Right ventricle myocardium superior (tissue), 1 donor: ENCODE measurements around the gene TMEM225B. TPM values are rescaled to one million over a fixed set of nuclear protein-coding genes. Genes with fewer than 3 reads are reported as not detected.
A peak's percentile ranks its signal among the peaks of the same experiment; 100 is the strongest.
"Not testable (repeated sequence)": the region's sequence is repeated elsewhere in the genome, so short reads cannot be mapped to it uniquely, and the experiment has no call there.

Experiments used
- ATAC-seq: fragments of 200-7000 bp; cut with Tn5 transposase; one replicate; pipeline ENCODE4 v1.9.1; 2020; ENCODE audit warnings: mild to moderate bottlenecking; ENCODE audit not compliant: poor library complexity
- DNase-seq: peaks from one replicate; pipeline ENCODE4 v3.0.0-alpha.2; 2020
- intact Hi-C: fragments of 100-400 bp; cut with DNase I; formaldehyde crosslinking; loops from one replicate; pipeline ENCODE4 v1.11.2; 2022
- total RNA-seq: library from RNA; stranded (reverse); fragmentation: NEBNext Ultra II Directional; extraction: Animal tissue kit (Norgen Biotek cat#: 25700); gene quantifications from one replicate; pipeline ENCODE4 v1.2.1, GENCODE V29; 2021
- donor health status: DM: no; HTN: yes; CAD: no; lungs with severe emphysema.

TMEM225B gene
- total RNA-seq, 1 donor from 2014 or later, result not detected

GRCh38 chr7:99571768-99572167 lies 26.3 kb upstream of the TMEM225B start:
- intact Hi-C loops, result no loop called here
- no peak for ATAC-seq
- DNase-seq, result no peak

- ATAC-seq (no peak), DNase-seq (no peak)
- intact Hi-C loops, result no loop called here
Measured at GRCh38 chr7:99573257-99573656, 24.8 kb upstream of the TMEM225B start.

GRCh38 chr7:99576251-99576650 lies 21.8 kb upstream of the TMEM225B start:
- ATAC-seq, result no peak

DNA sequence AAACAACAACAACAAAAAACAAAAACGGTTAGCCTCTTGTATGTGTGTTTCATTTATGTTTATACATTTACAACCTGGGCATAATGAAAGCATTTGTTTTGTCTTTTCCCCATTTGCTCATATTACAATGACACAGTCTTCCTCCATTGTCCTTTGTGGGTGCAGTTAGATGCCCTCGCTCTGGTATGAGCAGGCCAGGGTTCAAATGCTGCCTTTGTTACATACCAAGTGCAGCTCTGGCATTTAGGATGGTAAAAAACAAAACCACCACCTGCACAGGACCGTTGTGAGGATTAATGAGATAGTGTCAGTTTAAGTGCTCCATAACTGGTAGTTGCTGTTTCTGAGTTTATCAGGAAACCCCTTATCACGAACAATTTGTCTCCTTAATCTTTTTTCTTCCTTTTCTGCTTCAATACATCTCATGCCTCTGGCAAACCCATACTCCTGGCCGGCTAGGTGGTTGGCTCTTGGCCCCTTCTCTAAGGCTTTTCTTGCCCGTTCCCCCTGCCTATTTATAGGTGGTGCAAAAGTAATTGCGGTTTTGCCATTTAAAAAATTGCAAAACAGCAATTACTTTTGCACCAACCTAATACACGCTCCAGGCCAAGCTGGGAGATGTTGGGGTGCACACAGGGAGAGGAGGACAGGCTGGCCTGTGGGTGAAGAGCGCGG lies 18.6 kb upstream of the TMEM225B start:
- intact Hi-C loops, result no loop called here
- DNase-seq (no peak), ATAC-seq (no peak)

More at GRCh38 chr7:99576251-99576650, 21.8 kb upstream of the TMEM225B start:
- intact Hi-C loops, result no loop called here
- DNase-seq, result no peak

DNA sequence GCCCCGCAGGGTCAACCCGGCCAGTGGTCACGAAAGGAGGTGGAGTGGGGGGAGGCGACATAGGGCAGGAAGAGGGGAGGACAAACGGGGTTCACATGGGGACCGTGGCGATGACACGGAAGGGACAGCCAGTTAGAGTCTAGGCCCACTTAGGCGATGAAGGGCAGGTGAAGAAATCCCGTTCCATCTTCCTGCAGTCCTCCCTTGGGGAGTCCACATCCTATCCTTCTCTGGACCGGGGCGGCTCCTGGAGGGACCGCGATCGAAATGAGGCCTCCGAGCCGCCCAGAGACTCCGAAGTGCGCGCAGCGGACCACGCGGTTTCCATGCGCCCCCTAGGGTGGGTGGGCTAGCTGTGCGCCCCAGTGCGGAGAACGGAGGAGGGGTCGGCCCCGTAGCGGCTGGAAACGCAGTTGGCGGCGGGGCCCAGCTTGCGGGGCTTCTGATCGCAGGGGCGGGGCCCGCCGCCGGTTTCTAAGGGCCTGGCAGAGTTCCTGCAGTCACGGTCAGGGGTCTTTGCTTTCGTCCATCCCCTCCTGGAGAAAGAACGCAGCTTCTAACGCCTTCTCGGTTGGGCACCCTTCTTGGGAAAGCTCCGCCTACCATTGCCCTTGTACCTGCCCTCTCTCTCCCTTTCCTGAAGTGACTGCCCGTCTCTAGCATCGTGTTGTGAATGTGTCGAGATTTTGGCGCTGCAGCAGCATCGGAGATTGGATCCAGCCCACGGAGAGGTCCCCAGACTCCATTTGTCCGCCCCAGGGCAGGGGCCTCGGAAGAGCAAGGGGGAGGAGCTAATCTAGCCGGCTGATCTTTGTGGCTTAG lies 17.9 kb upstream of the TMEM225B start:
- DNase-seq (peak; percentile 53), ATAC-seq (peak; percentile 81)
- intact Hi-C loops, result no loop called here

- intact Hi-C loops, DNase-seq, ATAC-seq: not testable (repeated sequence)
Measured at GRCh38 chr7:99580778-99581332, 17.2 kb upstream of the TMEM225B start.

DNA sequence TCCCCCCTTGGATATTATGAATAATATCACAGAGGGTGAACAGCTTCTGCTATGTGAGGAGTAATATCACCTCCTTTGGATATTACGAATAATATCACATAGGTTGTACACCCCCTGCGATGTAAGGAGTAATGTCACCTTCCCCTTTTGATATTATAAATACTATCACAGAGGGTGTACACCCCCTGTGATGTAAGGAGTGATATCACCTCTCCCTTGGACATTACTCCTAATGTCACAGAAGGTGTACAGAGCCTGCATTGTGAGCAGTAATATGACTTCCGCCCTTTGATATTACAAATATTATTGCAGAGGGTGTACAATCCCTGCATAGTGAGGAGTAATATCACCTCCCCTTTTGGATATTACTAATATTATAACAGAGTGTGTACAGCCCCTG lies 9.2 kb upstream of the TMEM225B start:
- ATAC-seq (no peak), DNase-seq (no peak)
- intact Hi-C loops, result no loop called here

DNA sequence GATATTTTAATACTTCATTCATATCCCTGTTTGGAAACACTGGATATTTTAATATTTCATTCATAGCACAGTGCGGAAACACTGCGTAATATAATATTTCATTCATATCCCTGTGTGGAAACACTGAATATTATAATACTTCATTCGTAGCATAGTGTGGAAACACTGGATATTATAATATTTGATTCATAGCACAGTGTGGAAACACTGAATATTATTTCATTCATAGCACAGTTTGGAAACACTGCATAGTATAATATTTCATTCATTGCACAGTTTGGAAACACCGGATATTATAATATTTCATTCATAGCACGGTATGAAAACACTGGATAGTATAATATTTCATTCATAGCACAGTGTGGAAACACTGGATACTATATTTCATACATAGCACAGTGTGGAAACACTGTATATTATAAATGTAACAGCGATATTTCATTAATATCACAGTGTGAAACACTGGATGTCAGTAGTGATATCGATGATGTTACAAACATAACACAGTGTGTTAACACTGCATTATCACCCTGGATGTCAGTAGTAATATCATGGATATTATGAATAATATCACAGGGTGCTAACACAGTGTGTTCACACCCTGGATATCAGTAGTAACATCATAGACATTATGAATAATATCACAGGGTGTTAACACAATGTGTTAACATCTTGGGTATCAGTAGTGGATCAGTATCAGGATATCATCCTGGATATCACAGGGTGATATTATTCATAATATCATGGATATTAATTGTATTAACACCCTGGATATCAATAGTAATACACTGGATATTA lies 2.9 kb upstream of the TMEM225B start:
- intact Hi-C loops, result no loop called here
- ATAC-seq, result no peak
- DNase-seq, result no peak

- intact Hi-C loops, result no loop called here
- ATAC-seq (no peak), DNase-seq (no peak)
Measured at GRCh38 chr7:99596408-99596955, 1.6 kb upstream of the TMEM225B start.

DNA sequence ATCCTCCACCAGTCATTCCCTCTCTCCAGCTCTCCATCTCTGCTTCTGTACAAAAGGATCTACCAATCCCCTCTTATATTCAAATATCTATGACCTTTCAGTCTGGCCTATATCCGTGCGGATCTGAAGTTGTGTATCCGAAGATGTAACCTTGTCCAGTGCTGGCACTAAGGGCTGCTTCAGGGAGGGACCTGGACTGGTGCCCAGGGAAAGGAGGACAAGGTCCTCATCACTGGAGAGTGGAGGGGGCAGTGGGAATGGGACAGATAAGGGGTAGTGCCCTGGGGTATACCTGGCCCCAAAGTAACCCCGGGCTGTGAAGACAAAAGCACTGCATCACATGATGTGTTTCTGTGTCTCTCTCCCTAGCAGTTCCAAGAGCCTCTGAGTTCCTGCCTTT lies 1.8 kb downstream of the TMEM225B start:
- DNase-seq (no peak), ATAC-seq (no peak)
- intact Hi-C loops, result no loop called here

DNA sequence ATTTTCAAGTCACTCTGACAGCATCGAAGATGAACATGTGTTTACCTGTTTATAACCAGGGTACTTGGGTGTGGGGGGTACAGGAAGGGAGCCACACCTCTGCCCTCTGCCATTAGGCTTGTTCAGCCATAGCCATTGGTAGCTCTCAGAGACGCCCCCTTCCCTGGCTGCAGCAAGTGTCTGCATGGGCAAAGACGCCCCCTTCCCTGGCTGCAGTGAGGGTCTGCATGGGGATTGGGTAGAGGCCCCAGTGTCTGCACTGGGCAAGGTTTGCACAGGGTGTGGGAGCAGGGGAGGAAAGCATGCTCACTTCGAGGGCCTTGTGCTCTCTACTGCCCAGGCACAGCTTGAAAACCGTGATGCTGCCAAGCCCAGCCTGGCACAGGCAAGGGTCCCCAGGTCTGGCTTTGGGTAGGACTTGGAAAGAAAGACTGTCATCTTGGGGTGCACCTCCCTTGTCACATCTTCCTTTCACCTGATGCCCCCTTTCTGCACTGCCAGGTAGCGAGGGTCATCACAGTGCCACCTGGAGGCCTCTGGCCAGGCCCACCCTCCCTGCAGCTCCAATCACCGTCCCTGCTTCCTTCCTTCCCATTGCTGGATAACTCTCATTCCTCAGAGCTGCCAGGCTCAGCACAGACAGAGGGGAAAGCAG lies 3.7 kb downstream of the TMEM225B start:
- no peak for ATAC-seq
- DNase-seq, result no peak
- intact Hi-C loops, result no loop called here

DNA sequence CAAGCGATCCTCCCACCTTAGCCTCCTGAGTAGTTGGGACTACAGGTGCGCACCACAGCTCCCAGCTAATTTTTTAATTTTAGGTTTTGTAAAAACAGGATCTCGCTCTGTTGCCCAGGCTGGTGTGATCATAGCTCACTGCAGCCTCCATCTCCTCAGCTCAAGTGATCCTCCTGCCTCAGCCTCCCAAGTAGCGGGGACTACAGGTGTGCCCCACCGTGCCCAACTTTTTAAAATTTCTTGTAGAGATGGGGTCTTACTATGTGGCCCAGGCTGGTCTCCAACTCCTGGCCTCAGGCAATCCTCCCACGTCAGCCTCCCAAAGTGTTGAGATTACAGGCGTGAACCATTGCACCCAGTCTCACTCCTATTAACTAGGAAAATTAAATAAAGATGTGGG lies 7.5 kb downstream of the TMEM225B start:
- ATAC-seq (no peak), DNase-seq (no peak)
- intact Hi-C loops, result no loop called here

DNA sequence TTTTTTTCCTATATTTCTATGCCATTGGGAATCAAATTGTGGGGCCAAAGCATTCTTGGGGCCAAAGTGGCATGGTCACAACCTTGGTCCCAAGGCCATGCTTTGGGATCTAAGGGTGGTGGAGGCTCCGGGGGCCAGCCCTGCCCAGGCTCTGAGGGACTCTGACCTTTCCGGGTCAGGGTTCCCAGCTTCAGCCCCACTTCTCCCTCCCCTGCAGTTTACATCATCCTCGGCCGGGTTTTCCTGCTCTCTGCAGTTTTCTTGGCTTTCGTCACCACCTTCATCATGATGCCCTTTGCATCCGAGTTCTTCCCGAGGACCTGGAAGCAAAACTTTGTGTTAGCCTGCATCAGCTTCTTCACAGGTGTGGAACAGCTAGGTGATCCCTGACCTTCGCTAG lies 8.5 kb downstream of the TMEM225B start:
- intact Hi-C loops, result no loop called here
- ATAC-seq, result no peak
- no peak for DNase-seq

DNA sequence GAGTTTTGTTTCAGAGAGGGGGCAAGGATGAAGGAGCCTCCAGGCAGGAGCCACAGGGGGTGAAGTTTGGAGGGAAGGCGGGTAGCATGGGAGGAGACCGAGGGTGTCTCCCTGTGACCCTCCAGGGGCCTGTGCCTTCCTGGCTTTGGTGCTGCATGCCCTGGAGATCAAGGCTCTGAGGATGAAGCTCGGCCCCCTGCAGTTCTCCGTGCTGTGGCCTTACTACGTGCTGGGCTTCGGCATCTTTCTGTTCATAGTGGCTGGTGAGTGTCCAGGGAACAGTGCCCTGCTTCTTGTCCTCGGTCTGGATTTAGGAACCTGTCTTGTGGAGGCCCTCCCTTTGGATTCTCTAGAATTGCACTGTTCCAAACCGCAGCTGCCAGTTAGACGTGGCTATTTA lies 9.5 kb downstream of the TMEM225B start:
- no peak for DNase-seq
- intact Hi-C loops, result no loop called here
- no peak for ATAC-seq

- no peak for DNase-seq
- ATAC-seq, result no peak
- intact Hi-C loops, result no loop called here
Measured at GRCh38 chr7:99614495-99614894, 16.4 kb downstream of the TMEM225B start.

DNA sequence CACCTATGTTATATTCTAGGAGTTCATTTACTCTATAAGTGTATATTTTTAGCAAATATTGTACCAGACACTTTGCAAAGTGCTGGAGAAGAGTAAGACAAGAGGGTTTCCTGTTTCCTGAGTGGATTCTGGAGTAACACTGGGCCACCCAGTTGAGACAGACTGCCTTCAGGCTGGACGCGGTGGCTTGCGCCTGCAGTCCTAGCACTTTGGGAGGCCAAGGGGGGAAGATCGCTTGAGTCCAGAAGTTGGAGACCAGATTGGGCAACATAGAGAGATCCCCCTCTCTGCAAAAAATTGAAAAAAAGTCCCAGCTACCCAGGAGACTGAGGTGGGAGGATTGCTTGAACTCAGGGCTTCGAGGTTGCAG lies 17.9 kb downstream of the TMEM225B start:
- intact Hi-C loops, result no loop called here

DNA sequence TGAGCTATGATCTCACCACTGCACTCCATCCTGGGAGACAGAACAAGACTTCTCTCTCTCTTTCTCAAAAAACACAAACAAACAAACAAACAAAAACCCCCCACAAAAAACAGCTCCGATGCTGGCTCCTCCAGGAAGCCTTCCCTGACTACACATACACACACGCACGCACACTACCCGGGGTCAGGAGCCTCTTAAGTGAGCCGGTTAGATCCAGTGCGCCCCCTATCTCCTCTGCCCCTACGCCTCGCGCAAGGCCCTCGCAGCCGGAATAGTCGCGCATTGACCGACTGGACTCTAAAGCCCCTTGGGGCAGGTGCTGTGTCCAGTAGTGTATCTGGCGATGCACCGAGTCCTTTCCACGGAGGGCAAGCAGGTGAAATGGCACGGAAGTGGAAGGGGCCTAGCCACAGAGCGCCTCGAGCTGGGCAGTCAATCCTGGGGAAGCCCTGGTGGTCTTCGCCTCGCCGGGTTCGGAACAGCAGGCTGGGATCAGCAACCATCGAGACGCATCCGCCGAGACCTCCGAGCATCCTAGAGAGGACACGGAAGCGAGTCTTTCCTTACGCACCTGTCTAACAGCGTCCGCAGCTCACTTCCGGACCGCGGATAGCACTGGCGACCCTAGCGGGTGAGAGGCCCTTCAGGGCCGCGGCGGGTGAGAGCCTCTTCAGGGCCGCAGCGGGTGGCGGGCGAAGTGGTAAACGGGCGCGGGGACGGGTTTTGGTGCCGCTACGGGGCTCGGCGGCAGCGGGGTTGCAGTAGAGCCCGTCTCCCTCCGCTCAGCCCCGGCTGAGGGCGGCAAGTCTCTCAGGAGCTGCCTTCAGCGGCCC lies 18.5 kb downstream of the TMEM225B start, which contains the start of gene ZSCAN25:
Gene ZSCAN25 (plus strand): TSS at position 588 of the 833 bp plus-strand sequence. CDS start 2,661 bp downstream, outside the sequence.
- ATAC-seq (peak; percentile 99), DNase-seq (peak; percentile 93)
- intact Hi-C loops, result no loop called here

More for the DNA sequence above, 17.9 kb downstream of the TMEM225B start:
- ATAC-seq (no peak), DNase-seq (no peak)
